ENCODE results near the gene DNER. TPM values are rescaled to one million over a fixed set of nuclear protein-coding genes. Genes with fewer than 3 reads are reported as not detected.

DNER gene
- polyA plus RNA-seq, 1 of the 3 experiments (the other 2 are of a cell fraction): 1.4 TPM

- no peak overlapping the region for H3K27ac ChIP-seq (ENCODE audit: low read depth in 2 of 2, low read length in 1 of 2)
- DNase-seq: no peak
- H3K4me2 ChIP-seq: no peak overlapping the region
- CTCF ChIA-PET: interaction anchor here (1.6 kb wide), 1 partner anchor 11 kb away, joined by 4 read pairs; no protein-coding TSS in a partner anchor
- no peak overlapping the region for H2AFZ ChIP-seq (ENCODE audit: low read depth)
- TF ChIP-seq PBX3 (IDR thresholded peaks at IDR 0.05) (no peak), USF1 (IDR thresholded peaks at IDR 0.05; ENCODE audit: borderline replicate concordance, low read depth) (no peak), SIN3A (IDR thresholded peaks at IDR 0.05; ENCODE audit: borderline replicate concordance, low read depth, low read length) (no peak), MEF2A (IDR thresholded peaks at IDR 0.05; ENCODE audit: borderline replicate concordance, low read depth) (no peak), FOXM1 (IDR thresholded peaks at IDR 0.05; ENCODE audit: low read depth) (no peak), RXRA (IDR thresholded peaks at IDR 0.05; ENCODE audit: borderline replicate concordance, low read depth) (no peak), IRF3 (IDR thresholded peaks at IDR 0.05; ENCODE audit: low read depth, low read length) (no peak), EZH2phosphoT487 (IDR thresholded peaks at IDR 0.05; ENCODE audit: borderline replicate concordance, low read depth) (no peak)
- no peaks in the 10 kb centered on the region for H3F3A ChIP-seq (replicated peaks; ENCODE audit: insufficient read depth)
- no peaks in the 10 kb centered on the region for H4K20me1 ChIP-seq (ENCODE audit: insufficient read depth)
- H3K27me3 ChIP-seq (ENCODE audit: insufficient read depth): no peaks in the 10 kb centered on the region
- no peak overlapping the region for H3K4me3 ChIP-seq (ENCODE audit: low read depth in 2 of 2, low read length in 1 of 2)
- H3K4me1 ChIP-seq (ENCODE audit: control insufficient read depth in 1 of 2, insufficient read depth in 2 of 2, low read depth in 1 of 2, low read length in 1 of 2): peaks cover 0 to 2% of the 10 kb centered on the region in 2 experiments; a peak in 1 of 4 replicates
- no peaks in the 10 kb centered on the region for H3K9me2 ChIP-seq
- no peaks in the 10 kb centered on the region for H3K9me3 ChIP-seq
- no peaks in the 10 kb centered on the region for H3K79me2 ChIP-seq (ENCODE audit: insufficient read depth)
- 69% methylated on average over 5 of the region's 5 CpGs for WGBS (ENCODE audit: low lambda C conversion rate)
- POLR2A ChIA-PET: no interaction called here
- H3K9ac ChIP-seq: no peak overlapping the region
- no peaks in the 10 kb centered on the region for H3K36me3 ChIP-seq (replicated peaks in 1 of 2; ENCODE audit: control insufficient read depth in 1 of 2, insufficient read depth in 2 of 2, low read length in 1 of 2)
These were observed 17.0 kb upstream of the DNER start for GRCh38 chr2:229731363-229731762.

- no peaks in the 10 kb centered on the region for H3K27me3 ChIP-seq (ENCODE audit: insufficient read depth)
- no peak overlapping the region for H3K4me2 ChIP-seq
- POLR2A ChIA-PET: no interaction called here
- no peaks in the 10 kb centered on the region for H3K9me2 ChIP-seq
- H3K4me3 ChIP-seq (ENCODE audit: low read depth in 2 of 2, low read length in 1 of 2): no peak overlapping the region
- H4K20me1 ChIP-seq (ENCODE audit: insufficient read depth): no peaks in the 10 kb centered on the region
- no peak overlapping the region for H2AFZ ChIP-seq (ENCODE audit: low read depth)
- CTCF ChIA-PET: no interaction called here
- H3K9me3 ChIP-seq: no peaks in the 10 kb centered on the region
- H3F3A ChIP-seq (replicated peaks; ENCODE audit: insufficient read depth): no peaks in the 10 kb centered on the region
- no peak for DNase-seq
- H3K36me3 ChIP-seq (replicated peaks in 1 of 2; ENCODE audit: control insufficient read depth in 1 of 2, insufficient read depth in 2 of 2, low read length in 1 of 2): no peaks in the 10 kb centered on the region
- H3K79me2 ChIP-seq (ENCODE audit: insufficient read depth): no peaks in the 10 kb centered on the region
- no peak overlapping the region for H3K27ac ChIP-seq (ENCODE audit: low read depth in 2 of 2, low read length in 1 of 2)
- H3K9ac ChIP-seq: no peak overlapping the region
- H3K4me1 ChIP-seq (ENCODE audit: control insufficient read depth in 1 of 2, insufficient read depth in 2 of 2, low read depth in 1 of 2, low read length in 1 of 2): peaks cover 0 to 4% of the 10 kb centered on the region in 2 experiments; a peak in 1 of 4 replicates
- TF ChIP-seq GATA2 (CRISPR knock-in tag; IDR thresholded peaks at IDR 0.05): no peak
- no peak for TF ChIP-seq TCF12 (IDR thresholded peaks at IDR 0.05)
- TF ChIP-seq USF1 (IDR thresholded peaks at IDR 0.05; ENCODE audit: borderline replicate concordance, low read depth): no peak
- TF ChIP-seq RCOR1 (IDR thresholded peaks at IDR 0.05; ENCODE audit: low read length): no peak
- no peak for TF ChIP-seq ELF1 (IDR thresholded peaks at IDR 0.05)
- no peak for TF ChIP-seq USF2 (IDR thresholded peaks at IDR 0.05; ENCODE audit: borderline replicate concordance, low read depth, low read length)
- TF ChIP-seq TAF1 (IDR thresholded peaks at IDR 0.05; ENCODE audit: borderline replicate concordance, low read depth, low read length): no peak
- no peak for TF ChIP-seq CHD2 (IDR thresholded peaks at IDR 0.05; ENCODE audit: low read length, partially characterized antibody)
- no peak for TF ChIP-seq FOXM1 (IDR thresholded peaks at IDR 0.05; ENCODE audit: low read depth)
- TF ChIP-seq NRF1 (IDR thresholded peaks at IDR 0.05; ENCODE audit: low read depth, low read length): no peak
- no peak for TF ChIP-seq TEAD4 (IDR thresholded peaks at IDR 0.05; ENCODE audit: borderline replicate concordance, insufficient read depth)
- TF ChIP-seq PBX3 (IDR thresholded peaks at IDR 0.05): no peak
- no peak for TF ChIP-seq IRF3 (IDR thresholded peaks at IDR 0.05; ENCODE audit: low read depth, low read length)
- TF ChIP-seq POLR2AphosphoS5 (IDR thresholded peaks at IDR 0.05; ENCODE audit: low read depth, low read length): no peak
- no peak for TF ChIP-seq RAD21 (IDR thresholded peaks at IDR 0.05; ENCODE audit: low read length)
- TF ChIP-seq MAX (IDR thresholded peaks at IDR 0.05; ENCODE audit: low read depth): no peak
- TF ChIP-seq EZH2phosphoT487 (IDR thresholded peaks at IDR 0.05; ENCODE audit: borderline replicate concordance, low read depth): no peak
These were observed 14.0 kb upstream of the DNER start for GRCh38 chr2:229728370-229728769.
